Natural killer cell (primary cell): ENCODE data around the gene AGBL4. TPM values are rescaled to one million over a fixed set of nuclear protein-coding genes. Genes with fewer than 3 reads are reported as not detected.

ENCODE experiments used
- ATAC-seq, 3 donors: fragments of 150-1000 bp in 2 of 3; fragments of 200-7000 bp in 1 of 3; cut with Tn5 transposase; 1 replicate in 1 of 3; 2 replicates in 2 of 3; pipeline ENCODE4 v1.10.0; 2021; ENCODE audit warnings: mild to moderate bottlenecking in 2 of 3, moderate library complexity in 2 of 3
- DNase-seq, 2 donors: peaks; one replicate each; pipeline versions ENCODE4 v3.0.0 to v3.0.0-alpha.2; 2013 to 2021; ENCODE audit warnings: mixed read lengths in 1 of 2
- H3K27ac ChIP-seq: one replicate; pipeline ENCODE4 v1.5.1; 2013; ENCODE audit warnings: mild to moderate bottlenecking, low read length
- H3K27me3 ChIP-seq: one replicate; pipeline ENCODE4 v1.6.1; 2013; ENCODE audit warnings: low read length; ENCODE audit not compliant: control insufficient read depth, insufficient read depth
- H3K36me3 ChIP-seq: one replicate; pipeline ENCODE4 v1.6.1; 2013; ENCODE audit warnings: low read length; ENCODE audit not compliant: control insufficient read depth, insufficient read depth
- H3K4me1 ChIP-seq: one replicate; pipeline ENCODE4 v1.6.1; 2013; ENCODE audit warnings: low read length; ENCODE audit not compliant: control insufficient read depth, insufficient read depth
- H3K4me3 ChIP-seq: one replicate; pipeline ENCODE4 v1.5.1; 2013; ENCODE audit warnings: low read length
- H3K9me3 ChIP-seq: one replicate; pipeline ENCODE4 v1.6.1; 2013; ENCODE audit warnings: low read length; ENCODE audit not compliant: control insufficient read depth, insufficient read depth
- H3K27ac Mint-ChIP-seq, 2 donors: one replicate each; pipeline ENCODE4 v1.8.0; 2022; ENCODE audit warnings: mild to moderate bottlenecking in 2 of 2, mixed read lengths in 2 of 2, moderate library complexity in 1 of 2
- H3K27me3 Mint-ChIP-seq, 2 donors: one replicate each; pipeline ENCODE4 v1.8.0; 2022; ENCODE audit warnings: low read depth in 2 of 2, mixed read lengths in 2 of 2
- H3K36me3 Mint-ChIP-seq: one replicate; pipeline ENCODE4 v1.8.0; 2022; ENCODE audit warnings: mixed read lengths
- H3K4me1 Mint-ChIP-seq, 2 donors: one replicate each; pipeline ENCODE4 v1.8.0; 2022; ENCODE audit warnings: mixed read lengths in 2 of 2
- H3K4me3 Mint-ChIP-seq: one replicate; pipeline ENCODE4 v1.8.0; 2022; ENCODE audit warnings: mild to moderate bottlenecking, moderate library complexity, mixed read lengths
- H3K9me3 Mint-ChIP-seq, 2 donors: one replicate each; pipeline ENCODE4 v1.8.0; 2022; ENCODE audit warnings: mixed read lengths in 2 of 2
- CTCF ChIP-seq: fragments of 200-600 bp; IDR thresholded peaks from one replicate; pipeline ENCODE4 v1.8.0; 2022; ENCODE audit warnings: antibody characterized with exemption
- WGBS: methylation state at CpG from one replicate; pipeline ENCODE4 v1.1.7; 2013; ENCODE audit warnings: missing lambda C conversion rate; ENCODE audit not compliant: insufficient coverage; 5-methylcytosine and 5-hydroxymethylcytosine counted together
- intact Hi-C: fragments of 100-400 bp; cut with micrococcal nuclease; formaldehyde crosslinking; loops from one replicate; pipeline ENCODE4 v1.14.2; 2022
- total RNA-seq, 4 donors: library from RNA; stranded (reverse); fragments of 120-200 nt in 1 of 4; gene quantifications; one replicate each; pipeline versions ENCODE4 v1.2.3 to v1.2.4, GENCODE V29; 2013 to 2022

Gene AGBL4
- total RNA-seq, 3 donors from 2014 or later (not counting 1 experiment from before 2014, with no cell fraction given), result not detected

GRCh38 chr1:48561444-48561843, 1462.3 kb downstream of the AGBL4 start:
- intact Hi-C loops, result no loop called here
- no peak for TF ChIP-seq CTCF
- Histone ChIP-seq H3K36me3 (no peaks in the 10 kb centered on the region), H3K4me1 (no peaks in the 10 kb centered on the region), H3K27me3 (no peaks in the 10 kb centered on the region), H3K9me3 (no peaks in the 10 kb centered on the region), H3K27ac (no peak overlapping the region), H3K4me3 (no peak overlapping the region)
- WGBS, result 96% methylated on average over 1 of the region's 1 CpG
- no peak for DNase-seq
- ATAC-seq, result no peak
- peaks cover 0 to 2% of the 10 kb centered on the region in 2 donors for H3K9me3 Mint-ChIP-seq
- H3K27ac Mint-ChIP-seq, result no peak overlapping the region
- H3K4me3 Mint-ChIP-seq, result no peak overlapping the region
- peaks cover 15 to 24% of the 10 kb centered on the region in 2 donors for H3K27me3 Mint-ChIP-seq
- no peaks in the 10 kb centered on the region for H3K36me3 Mint-ChIP-seq
- no peaks in the 10 kb centered on the region for H3K4me1 Mint-ChIP-seq

GRCh38 chr1:48560577-48560976, 1463.2 kb downstream of the AGBL4 start:
- H3K27me3 Mint-ChIP-seq, result peaks cover 15 to 17% of the 10 kb centered on the region in 2 donors
- H3K9me3 Mint-ChIP-seq, result peaks cover 0 to 2% of the 10 kb centered on the region in 2 donors
- intact Hi-C loops, result no loop called here
- H3K9me3 ChIP-seq, result no peaks in the 10 kb centered on the region
- H3K27me3 ChIP-seq, result no peaks in the 10 kb centered on the region
- H3K27ac Mint-ChIP-seq, result no peak overlapping the region
- H3K4me1 ChIP-seq, result no peaks in the 10 kb centered on the region
- no peak overlapping the region for H3K4me3 ChIP-seq
- no peaks in the 10 kb centered on the region for H3K4me1 Mint-ChIP-seq
- no peak for TF ChIP-seq CTCF
- no peaks in the 10 kb centered on the region for H3K36me3 ChIP-seq
- ATAC-seq (no peak), DNase-seq (no peak)
- H3K4me3 Mint-ChIP-seq, result no peak overlapping the region
- no peaks in the 10 kb centered on the region for H3K36me3 Mint-ChIP-seq
- no peak overlapping the region for H3K27ac ChIP-seq

- H3K27ac ChIP-seq, result no peak overlapping the region
- H3K4me1 ChIP-seq, result no peaks in the 10 kb centered on the region
- no peak for DNase-seq
- no peaks in the 10 kb centered on the region for H3K9me3 ChIP-seq
- Mint-ChIP-seq H3K4me1 (no peaks in the 10 kb centered on the region), H3K36me3 (no peaks in the 10 kb centered on the region), H3K9me3 (peaks cover 0 to 2% of the 10 kb centered on the region in 2 donors), H3K27ac (no peak overlapping the region), H3K4me3 (no peak overlapping the region), H3K27me3 (peaks cover 15 to 21% of the 10 kb centered on the region in 2 donors)
- no CpG with 5 or more reads among the region's 1 CpG for WGBS
- H3K36me3 ChIP-seq, result no peaks in the 10 kb centered on the region
- H3K27me3 ChIP-seq, result no peaks in the 10 kb centered on the region
- intact Hi-C loops, result no loop called here
- no peak for TF ChIP-seq CTCF
- ATAC-seq, result no peak
- H3K4me3 ChIP-seq, result no peak overlapping the region
Observed at GRCh38 chr1:48560116-48560515, 1463.6 kb downstream of the AGBL4 start.

- DNase-seq, result no peak
- Mint-ChIP-seq H3K27ac (no peak overlapping the region), H3K9me3 (no peaks in the 10 kb centered on the region)
Observed at GRCh38 chr1:48558366-48558765, 1465.4 kb downstream of the AGBL4 start.

More at GRCh38 chr1:48558366-48558765, 1465.4 kb downstream of the AGBL4 start:
- peaks cover 15 to 18% of the 10 kb centered on the region in 2 donors for H3K27me3 Mint-ChIP-seq
- intact Hi-C loops, result no loop called here
- no peak overlapping the region for H3K4me3 Mint-ChIP-seq
- H3K4me1 Mint-ChIP-seq, result no peaks in the 10 kb centered on the region
- Histone ChIP-seq H3K27ac (no peak overlapping the region), H3K4me3 (no peak overlapping the region), H3K27me3 (no peaks in the 10 kb centered on the region), H3K36me3 (no peaks in the 10 kb centered on the region), H3K4me1 (no peaks in the 10 kb centered on the region), H3K9me3 (no peaks in the 10 kb centered on the region)
- 78% methylated on average over 2 of the region's 2 CpGs for WGBS
- TF ChIP-seq CTCF, result no peak
- ATAC-seq, result no peak
- H3K36me3 Mint-ChIP-seq, result no peaks in the 10 kb centered on the region
